Inflammatory macrophage treated with lipopolysaccharide for 4 hours (primary cell): ENCODE results near the gene RAB25.
A peak's percentile ranks its signal among the peaks of the same experiment; 100 is the strongest.
"Not testable (repeated sequence)": the region's sequence is repeated elsewhere in the genome, so short reads cannot be mapped to it uniquely, and the experiment has no call there.

Source experiments
- DNase-seq: peaks from one replicate; pipeline ENCODE4 v3.0.0-alpha.2; 2020

Gene RAB25

GRCh38 chr1:156104065-156104810 is 43.3 kb downstream of the RAB25 start:
- DNase-seq: peak; percentile 56

- no peak for DNase-seq
These were observed 44.2 kb downstream of the RAB25 start for GRCh38 chr1:156104861-156105832.

GRCh38 chr1:156106624-156107488 is 45.9 kb downstream of the RAB25 start:
- DNase-seq: peak; percentile 43

DNA sequence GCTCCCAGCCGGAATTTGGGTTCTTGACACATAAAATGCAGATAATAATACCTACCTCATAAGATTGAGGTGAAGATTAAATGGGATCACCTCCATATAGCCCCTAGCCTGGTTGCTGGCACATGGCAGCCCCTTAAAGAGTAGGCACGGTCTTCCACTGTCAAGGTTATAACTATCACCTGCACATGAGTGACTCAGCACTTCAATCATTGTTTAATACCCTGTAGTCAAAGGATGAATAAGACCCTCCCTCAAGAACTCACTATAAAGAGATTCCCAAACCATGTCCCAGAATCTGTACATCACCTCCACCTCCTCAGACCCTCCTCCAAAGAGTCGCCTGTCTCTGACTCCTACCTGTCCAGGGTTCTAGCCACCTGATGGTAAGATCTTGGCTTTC is 47.1 kb downstream of the RAB25 start:
- no peak for DNase-seq

GRCh38 chr1:156108664-156109241 is 47.8 kb downstream of the RAB25 start:
- DNase-seq: no peak

DNA sequence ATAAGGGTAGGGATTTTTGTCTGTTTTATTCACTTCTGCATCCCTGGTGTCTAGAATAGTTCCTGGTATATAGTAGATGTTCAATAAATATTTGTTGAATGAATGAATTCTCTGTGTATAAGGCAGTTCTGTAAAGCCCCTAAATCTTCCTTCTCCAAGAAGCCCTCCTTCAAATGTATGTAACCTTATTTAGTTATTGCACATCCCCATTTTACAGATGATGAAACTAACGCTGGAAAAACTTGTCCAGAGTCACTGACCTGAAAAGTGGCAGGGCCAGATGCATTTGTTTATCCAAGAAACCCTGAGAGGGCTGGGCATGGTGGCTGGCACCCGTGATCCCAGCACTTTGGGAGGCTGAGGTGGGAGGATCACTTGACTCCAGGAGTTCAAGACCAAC is 49.3 kb downstream of the RAB25 start:
- no peak for DNase-seq

GRCh38 chr1:156111355-156111962 is 50.5 kb downstream of the RAB25 start:
- DNase-seq: no peak

- DNase-seq: no peak
These were observed 51.5 kb downstream of the RAB25 start for GRCh38 chr1:156112276-156113137.

DNA sequence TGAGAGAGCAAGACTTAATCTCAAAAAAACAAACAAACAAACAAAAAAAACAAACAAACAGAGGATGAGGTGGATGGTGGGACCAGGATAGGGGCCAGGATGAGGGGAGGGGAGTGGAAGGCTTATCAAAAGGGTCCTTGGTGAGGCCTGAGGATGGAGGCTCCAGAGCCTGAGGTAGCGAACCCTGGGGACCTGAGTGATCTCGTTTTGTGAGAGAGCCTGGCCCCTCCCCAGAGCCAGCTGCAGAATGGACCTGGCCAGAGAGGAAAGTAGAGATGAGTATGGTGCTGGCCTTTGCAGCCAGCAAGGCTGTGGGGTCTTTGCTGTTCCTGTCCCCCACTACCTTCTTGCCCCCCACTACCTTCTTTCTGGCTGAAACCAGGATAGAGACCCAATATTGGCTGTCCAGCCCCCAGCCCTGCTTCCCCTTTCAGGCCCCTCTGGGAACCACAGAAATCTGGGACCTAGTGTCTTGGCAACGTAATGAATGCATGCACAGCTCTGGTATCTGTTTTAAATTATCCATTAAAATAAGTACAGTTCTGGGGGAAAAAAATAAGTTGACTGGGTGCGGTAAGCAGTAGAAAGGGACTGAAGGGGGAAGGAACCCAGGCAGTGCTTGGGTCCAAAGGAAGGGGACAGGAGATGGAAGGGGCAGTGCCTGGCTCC is 52.5 kb downstream of the RAB25 start:
- DNase-seq: no peak

DNA sequence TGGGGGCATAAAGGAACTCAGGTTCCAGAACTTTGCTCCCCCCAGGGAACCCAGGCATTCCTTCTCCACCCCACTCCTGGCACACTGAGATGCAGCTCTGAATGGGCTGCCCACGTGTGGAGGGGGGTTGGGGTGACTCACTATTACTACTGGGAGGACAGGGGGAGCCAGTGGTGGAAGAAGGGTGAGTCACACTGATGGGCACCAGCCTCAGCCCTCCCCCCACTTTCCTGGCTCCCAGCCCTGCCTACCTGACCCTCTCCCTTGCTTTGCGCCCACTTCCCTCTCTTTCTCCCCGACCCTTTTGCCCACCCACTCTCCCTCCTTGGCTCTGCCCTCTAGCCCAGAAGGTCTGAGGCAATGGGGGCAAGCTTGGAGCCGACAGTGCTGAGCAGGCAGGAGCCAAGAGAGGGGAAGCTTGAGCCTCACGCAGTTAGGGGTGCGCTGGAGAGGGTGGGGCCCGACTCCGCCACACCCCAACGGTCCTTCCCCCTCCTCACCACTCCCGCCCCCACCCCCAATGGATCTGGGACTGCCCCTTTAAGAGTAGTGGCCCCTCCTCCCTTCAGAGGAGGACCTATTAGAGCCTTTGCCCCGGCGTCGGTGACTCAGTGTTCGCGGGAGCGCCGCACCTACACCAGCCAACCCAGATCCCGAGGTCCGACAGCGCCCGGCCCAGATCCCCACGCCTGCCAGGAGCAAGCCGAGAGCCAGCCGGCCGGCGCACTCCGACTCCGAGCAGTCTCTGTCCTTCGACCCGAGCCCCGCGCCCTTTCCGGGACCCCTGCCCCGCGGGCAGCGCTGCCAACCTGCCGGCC is 53.4 kb downstream of the RAB25 start, which contains the start of gene LMNA:
TSS of gene LMNA (plus strand) at position 611 of the 818 bp plus-strand sequence. CDS start 208 bp downstream, outside the sequence.
- peak; percentile 89 for DNase-seq

DNA sequence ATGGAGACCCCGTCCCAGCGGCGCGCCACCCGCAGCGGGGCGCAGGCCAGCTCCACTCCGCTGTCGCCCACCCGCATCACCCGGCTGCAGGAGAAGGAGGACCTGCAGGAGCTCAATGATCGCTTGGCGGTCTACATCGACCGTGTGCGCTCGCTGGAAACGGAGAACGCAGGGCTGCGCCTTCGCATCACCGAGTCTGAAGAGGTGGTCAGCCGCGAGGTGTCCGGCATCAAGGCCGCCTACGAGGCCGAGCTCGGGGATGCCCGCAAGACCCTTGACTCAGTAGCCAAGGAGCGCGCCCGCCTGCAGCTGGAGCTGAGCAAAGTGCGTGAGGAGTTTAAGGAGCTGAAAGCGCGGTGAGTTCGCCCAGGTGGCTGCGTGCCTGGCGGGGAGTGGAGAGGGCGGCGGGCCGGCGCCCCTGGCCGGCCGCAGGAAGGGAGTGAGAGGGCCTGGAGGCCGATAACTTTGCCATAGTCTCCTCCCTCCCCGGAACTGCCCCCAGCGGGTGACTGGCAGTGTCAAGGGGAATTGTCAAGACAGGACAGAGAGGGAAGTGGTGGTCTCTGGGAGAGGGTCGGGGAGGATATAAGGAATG is 54.1 kb downstream of the RAB25 start:
- peak; percentile 48 for DNase-seq

DNA sequence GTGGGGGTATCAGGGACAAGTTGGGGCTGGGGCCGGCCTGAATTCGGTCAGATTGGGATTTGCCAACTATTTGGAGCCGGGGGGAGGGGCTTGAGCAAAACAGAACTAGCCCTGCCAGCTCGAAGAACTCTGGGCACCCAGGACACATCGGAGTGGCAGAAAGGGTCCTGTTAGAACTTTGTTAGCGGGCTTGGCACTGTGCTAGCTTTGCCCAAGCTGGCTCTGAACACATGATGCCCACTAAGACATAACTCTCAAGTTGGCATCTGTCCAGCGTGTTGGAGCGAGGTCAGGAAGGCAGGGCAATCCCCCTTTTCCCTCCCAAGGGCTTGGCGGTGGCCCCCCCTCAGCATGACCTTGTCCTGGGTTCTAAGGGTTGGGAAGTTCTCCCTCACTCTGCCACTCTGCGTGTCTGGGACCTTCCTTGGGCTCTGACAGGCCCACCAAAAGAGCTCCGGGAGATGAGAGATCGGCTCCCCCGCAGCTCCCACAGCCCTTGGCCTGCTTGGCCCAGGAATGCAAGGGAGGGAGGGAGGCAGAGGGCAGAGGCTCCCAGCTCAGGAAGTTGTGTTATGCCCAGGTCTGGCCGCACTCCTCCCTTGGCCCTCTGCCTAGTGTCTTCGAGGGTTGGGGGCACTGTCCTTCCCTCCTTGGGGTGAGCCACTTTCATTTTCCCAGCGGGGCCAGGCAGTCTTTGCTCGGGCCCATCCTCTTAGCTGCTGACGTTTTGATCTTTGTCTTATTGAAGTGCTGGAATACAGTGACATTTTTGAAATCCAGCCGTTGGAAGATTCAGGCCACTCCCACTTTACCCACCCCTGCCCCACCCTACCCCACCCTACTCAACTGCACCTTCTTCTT is 54.8 kb downstream of the RAB25 start:
- DNase-seq: peak; percentile 44

DNA sequence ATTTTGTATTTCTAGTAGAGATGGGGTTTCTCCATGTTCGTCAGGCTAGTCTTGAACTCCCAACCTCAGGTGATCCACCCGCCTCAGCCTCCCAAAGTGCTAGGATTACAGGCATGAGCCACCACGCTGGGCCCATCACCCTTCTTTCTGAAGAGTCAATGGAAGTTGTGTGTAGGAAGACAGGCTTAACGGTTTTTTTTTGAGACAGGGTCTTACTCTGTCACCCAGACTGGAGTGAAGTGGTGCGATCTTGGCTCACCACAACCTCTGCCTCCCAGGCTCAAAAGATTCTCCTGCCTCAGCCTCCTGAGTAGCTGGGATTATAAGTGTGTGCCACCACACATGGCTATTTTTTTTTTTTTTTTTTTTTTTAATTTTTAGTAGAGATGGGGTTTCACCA is 55.8 kb downstream of the RAB25 start:
- not testable (repeated sequence) for DNase-seq

- no peak for DNase-seq
These were observed 56.6 kb downstream of the RAB25 start for GRCh38 chr1:156117414-156118176.

- DNase-seq: no peak
These were observed 57.4 kb downstream of the RAB25 start for GRCh38 chr1:156118177-156118868.

- peak; percentile 94 for DNase-seq
These were observed 58.7 kb downstream of the RAB25 start for GRCh38 chr1:156119503-156120209.
